ENCODE data around the gene PRRG2.
"Not testable (repeated sequence)": the region's sequence is repeated elsewhere in the genome, so short reads cannot be mapped to it uniquely, and the experiment has no call there.

PRRG2 gene

GRCh38 chr19:49609499-49610092 lies 28.5 kb downstream of the PRRG2 start:
- DNase-seq (ENCODE audit: low spot score) = no peak

DNA sequence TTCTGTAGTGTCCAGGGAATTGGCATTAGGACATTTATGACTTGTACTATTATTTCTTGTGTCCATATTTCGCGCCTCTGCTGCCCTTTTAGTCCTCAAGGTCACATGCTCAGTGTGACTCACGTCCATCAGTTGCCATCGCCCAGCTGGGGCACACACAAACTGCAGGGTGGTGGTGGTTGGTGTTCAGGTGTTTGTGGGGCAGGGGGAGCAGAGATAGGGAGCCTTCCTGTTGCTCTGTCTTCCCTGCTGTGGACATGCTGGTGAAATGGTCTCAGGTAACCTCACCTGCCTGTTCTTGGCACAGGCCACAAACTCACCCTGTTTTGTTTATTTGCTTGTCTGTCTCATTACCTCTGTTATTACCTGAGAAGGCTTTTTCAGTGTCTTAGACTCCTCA lies 32.3 kb downstream of the PRRG2 start:
- no peak for DNase-seq (ENCODE audit: low spot score)

- no peak for DNase-seq (ENCODE audit: low spot score)
Measured at GRCh38 chr19:49614096-49614833, 33.1 kb downstream of the PRRG2 start.

DNA sequence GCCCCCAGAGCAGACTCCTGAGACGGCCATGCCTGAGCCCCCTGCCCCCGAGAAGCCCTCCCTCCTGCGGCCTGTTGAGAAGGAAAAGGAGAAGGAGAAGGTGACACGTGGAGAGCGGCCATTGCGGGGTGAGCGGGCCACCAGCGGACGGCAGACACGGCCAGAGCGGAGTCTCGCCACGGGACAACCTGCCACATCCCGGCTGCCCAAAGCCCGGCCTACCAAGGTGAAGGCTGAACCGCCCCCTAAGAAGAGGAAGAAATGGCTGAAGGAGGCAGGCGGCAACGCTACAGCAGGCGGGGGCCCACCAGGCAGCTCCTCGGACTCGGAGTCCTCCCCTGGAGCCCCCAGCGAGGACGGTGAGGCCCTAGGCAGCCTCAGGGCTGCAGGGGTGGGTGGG lies 34.7 kb downstream of the PRRG2 start:
- no peak for DNase-seq (ENCODE audit: low spot score)

GRCh38 chr19:49616532-49616931 lies 35.4 kb downstream of the PRRG2 start:
- DNase-seq (ENCODE audit: low spot score) = no peak

DNA sequence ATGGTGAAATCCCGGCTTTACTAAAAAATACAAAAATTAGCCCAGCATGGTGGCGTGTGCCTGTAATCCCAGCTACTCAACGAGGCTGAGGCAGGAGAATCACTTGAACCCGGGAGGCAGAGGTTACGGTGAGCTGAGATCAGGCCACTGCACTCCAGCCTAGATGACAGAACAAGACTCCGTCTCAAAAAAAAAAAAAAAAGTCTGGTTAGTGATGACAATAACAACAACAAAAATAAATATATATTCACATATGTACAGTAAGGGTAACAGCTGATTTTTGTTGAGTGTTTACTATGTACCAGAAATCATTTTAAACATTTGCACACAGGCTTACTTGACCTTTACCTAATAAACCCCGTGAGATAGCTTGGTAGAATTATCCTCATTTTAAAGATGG lies 35.8 kb downstream of the PRRG2 start:
- DNase-seq (ENCODE audit: low spot score) = no peak

- not testable (repeated sequence) for DNase-seq (ENCODE audit: low spot score)
Measured at GRCh38 chr19:49617860-49618259, 36.7 kb downstream of the PRRG2 start.

DNA sequence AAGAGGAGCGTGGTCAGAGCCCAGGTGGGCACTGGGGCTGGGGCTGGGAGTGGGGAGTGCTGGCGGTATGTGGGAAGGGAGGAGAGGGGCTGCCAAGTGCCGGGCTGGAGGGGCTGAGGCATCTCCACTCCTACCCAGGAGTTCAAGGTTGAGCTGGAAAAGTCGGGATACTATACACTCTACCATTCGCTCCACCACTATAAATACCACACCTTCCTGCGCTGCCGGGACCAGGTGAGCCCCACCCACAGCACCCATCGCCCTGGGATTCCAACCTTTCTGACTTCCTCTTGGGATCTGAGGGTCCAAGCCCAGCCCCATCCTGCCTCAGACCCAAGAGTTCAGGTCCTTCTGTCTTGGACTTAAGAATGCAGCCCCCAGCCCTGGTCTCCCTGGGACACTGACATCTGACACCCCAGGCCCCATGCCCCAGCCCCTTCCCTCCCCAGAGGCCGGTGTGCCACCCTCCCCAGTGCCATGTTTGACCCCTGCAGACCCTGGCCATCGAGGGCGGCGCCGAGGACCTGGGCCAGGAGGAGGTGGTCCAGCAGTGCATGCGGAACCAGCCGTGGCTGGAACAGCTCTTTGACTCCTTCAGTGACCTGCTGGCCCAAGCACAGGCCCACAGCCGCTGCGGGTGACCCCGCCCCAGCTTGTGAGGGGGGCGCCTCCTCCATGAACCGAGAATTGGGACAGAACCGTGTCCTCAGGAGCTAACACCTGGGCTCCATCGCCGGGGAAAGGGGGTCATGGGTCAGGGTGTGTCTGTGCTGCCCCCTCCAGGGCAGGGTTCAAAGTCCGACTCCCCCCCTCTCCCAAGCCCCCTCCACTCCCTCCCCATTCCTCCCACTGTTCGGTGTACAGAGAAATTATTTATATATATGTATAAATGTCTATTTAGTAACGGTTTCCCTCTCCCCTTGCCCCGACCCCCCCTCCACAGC lies 44.1 kb downstream of the PRRG2 start:
- no peak for DNase-seq (ENCODE audit: low spot score)

- DNase-seq (ENCODE audit: low spot score) = no peak
Measured at GRCh38 chr19:49626226-49626625, 45.1 kb downstream of the PRRG2 start.

GRCh38 chr19:49629659-49630058 lies 48.5 kb downstream of the PRRG2 start:
- no peak for DNase-seq (ENCODE audit: low spot score)

DNA sequence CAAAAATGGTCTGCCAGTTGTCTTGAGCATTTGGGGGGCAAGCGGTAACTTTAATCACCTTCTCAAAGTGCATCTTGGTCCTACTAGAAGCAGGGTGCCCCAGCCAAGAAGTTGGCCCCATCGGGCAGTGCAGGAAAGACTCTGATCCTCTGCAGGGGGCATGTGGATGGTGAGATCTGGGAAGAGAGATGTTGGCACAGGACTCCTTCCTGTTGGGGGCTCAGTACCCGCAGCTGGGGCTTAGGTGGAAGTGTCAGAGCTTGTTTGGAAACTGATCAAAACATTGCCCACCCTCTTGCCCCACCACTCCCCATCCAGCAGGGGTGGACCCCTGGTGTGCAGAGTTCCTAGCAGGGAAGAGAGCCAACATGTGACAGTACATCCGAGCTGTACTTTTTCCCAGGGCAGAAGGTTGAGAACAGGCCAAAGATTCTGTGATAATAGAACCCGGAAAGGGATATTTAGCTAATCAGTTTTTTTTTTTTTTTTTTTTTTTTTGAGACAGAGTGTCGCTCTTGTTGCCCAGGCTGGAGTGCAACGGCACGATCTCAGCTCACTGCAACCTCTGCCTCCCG lies 50.0 kb downstream of the PRRG2 start:
- no peak for DNase-seq (ENCODE audit: low spot score)

GRCh38 chr19:49631610-49632192 lies 50.6 kb downstream of the PRRG2 start:
- no peak for DNase-seq (ENCODE audit: low spot score)

DNA sequence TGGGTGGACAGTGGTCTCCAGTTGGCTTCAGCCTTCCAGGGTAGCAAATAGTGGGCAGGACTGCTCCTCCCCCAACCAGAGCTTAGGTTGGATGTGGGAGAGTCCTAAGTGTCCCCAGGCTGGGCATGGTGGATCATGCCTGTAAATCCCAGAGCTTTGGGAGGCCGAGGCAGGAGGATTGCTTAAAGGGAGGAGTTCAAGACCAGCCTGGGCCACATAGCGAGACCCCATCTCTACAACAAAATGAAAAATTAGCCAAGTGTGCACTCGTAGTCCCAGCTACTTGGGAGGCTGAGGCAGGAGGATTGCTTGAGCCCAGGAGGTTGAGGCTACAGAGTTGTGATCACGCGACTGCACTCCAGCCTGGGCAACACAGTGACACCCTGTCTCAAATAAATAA lies 51.5 kb downstream of the PRRG2 start:
- no peak for DNase-seq (ENCODE audit: low spot score)

DNA sequence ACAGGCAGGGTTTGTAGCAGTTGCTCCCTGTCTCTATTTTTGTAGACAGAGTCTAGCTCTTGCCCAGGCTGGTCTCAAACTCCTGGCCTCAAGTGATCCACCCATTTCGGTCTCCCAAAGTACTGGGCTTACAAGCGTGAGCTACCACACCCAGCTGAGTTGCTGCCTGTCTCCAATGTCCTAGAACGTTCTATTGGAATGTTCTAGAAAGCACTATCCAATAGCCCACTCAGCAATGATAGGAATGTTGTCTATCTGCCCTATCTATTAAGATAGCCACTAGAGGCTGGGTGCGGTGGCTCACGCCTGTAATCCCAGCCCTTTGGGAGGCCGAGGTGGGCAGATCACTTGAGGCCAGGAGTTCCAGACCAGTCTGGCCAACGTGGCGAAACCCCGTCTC lies 52.2 kb downstream of the PRRG2 start:
- not testable (repeated sequence) for DNase-seq (ENCODE audit: low spot score)

GRCh38 chr19:49635530-49636232 lies 54.6 kb downstream of the PRRG2 start:
- DNase-seq (ENCODE audit: low spot score) = no peak

DNA sequence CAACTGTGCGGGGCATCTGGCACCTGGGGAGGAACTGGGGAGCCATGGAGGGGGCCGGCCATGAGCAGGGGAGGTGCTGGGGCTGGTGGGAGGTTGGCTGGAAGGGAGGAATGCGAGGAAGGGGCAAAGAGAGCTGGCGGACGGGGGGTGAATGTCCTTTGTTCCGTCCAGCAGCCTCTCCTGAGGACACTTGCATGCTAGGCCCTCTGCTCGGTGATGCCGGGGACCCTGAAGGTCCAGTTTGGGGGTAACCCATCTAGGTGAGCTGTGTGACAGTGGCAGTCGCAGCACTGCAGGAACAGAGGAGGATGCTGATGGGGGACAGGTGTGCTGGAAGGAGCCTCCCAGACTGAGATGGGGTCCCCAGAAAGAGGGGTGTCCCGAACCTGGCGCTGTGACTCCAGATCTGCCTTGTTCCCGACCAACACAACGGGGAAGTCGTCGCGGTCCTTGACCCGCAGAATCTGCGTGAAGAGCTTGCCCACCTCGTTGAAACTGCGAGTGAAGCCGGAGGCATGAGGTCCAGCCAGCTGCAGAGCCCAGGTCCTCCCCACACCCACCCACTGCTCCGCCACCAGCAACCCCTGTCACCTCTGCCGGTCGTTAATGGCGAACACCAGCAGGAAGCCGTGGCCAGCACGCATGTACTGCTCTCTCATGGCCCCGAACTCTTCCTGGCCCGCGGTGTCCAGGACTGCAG lies 55.3 kb downstream of the PRRG2 start:
- no peak for DNase-seq (ENCODE audit: low spot score)

GRCh38 chr19:49637821-49638738 lies 57.0 kb downstream of the PRRG2 start:
- DNase-seq (ENCODE audit: low spot score) = no peak

- DNase-seq (ENCODE audit: low spot score) = no peak
Measured at GRCh38 chr19:49639401-49640112, 58.4 kb downstream of the PRRG2 start.

Measured in left forelimb (tissue), 1 donor.